Tibial nerve (tissue), 4 donors: ENCODE measurements around the gene PPP4R3A. TPM values are rescaled to one million over a fixed set of nuclear protein-coding genes. Genes with fewer than 3 reads are reported as not detected.

Experiments used
- DNase-seq, 2 donors: peaks; one replicate each; pipeline ENCODE4 v3.0.0-alpha.2; 2019; ENCODE audit warnings: low spot score in 2 of 2
- H3K27ac ChIP-seq, 4 donors: fragments of 200-600 bp; sonication (generic) in 3 of 4; one replicate each; pipeline ENCODE4 v1.5.1; 2017 to 2019; ENCODE audit warnings: mild to moderate bottlenecking in 1 of 4
- H3K27me3 ChIP-seq, 2 donors: fragments of 200-600 bp; sonication (generic) in 1 of 2; one replicate each; pipeline versions ENCODE4 v1.5.1 to v1.6.0; 2017 to 2019
- H3K36me3 ChIP-seq, 3 donors: fragments of 200-600 bp; sonication (generic); one replicate each; pipeline ENCODE4 v1.5.1; 2018 to 2019
- H3K4me1 ChIP-seq, 4 donors: fragments of 200-600 bp; sonication (generic) in 3 of 4; one replicate each; pipeline ENCODE4 v1.5.1; 2017 to 2019
- H3K4me3 ChIP-seq, 4 donors: fragments of 200-600 bp; sonication (generic) in 3 of 4; one replicate each; pipeline ENCODE4 v1.5.1; 2017 to 2019; ENCODE audit warnings: mild to moderate bottlenecking in 1 of 4, moderate library complexity in 1 of 4
- H3K9me3 ChIP-seq, 4 donors: fragments of 200-600 bp; sonication (generic) in 3 of 4; one replicate each; pipeline ENCODE4 v1.5.1; 2017 to 2019
- EP300 ChIP-seq, 2 donors: sonication (generic); formaldehyde crosslinking; IDR thresholded peaks; one replicate each; pipeline ENCODE4 v1.6.1; 2017; ENCODE audit warnings: antibody characterized with exemption in 2 of 2, mild to moderate bottlenecking in 1 of 2
- POLR2A ChIP-seq, 2 donors: fragments of 450-650 bp; IDR thresholded peaks; one replicate each; pipeline ENCODE4 v1.6.1; 2017; ENCODE audit warnings: antibody characterized with exemption in 2 of 2, mild to moderate bottlenecking in 2 of 2, moderate library complexity in 2 of 2
- WGBS, 2 donors: methylation state at CpG; one replicate each; pipeline ENCODE4 v1.1.5; 2018; 5-methylcytosine and 5-hydroxymethylcytosine counted together
- total RNA-seq, 4 donors: library from RNA; depleted of rRNA; stranded (reverse); fragments of >200 nt; gene quantifications; one replicate each; pipeline ENCODE4 v1.1.0, GENCODE V29; 2016
- TF ChIP-seq, protein P1 (sequence below), 5 experiments: fragments of 200-600 bp in 3 of 5; fragments of 450-650 bp in 2 of 5; sonication (generic) in 3 of 5; IDR thresholded peaks; one replicate each; pipeline ENCODE4 v1.5.1; 2016 to 2019; ENCODE audit warnings: antibody characterized with exemption in 5 of 5, mild to moderate bottlenecking in 3 of 5, moderate library complexity in 2 of 5

The PPP4R3A gene
- total RNA-seq, 4 donors from 2014 or later, result 63.3 to 104 (median 80.2) TPM

DNA sequence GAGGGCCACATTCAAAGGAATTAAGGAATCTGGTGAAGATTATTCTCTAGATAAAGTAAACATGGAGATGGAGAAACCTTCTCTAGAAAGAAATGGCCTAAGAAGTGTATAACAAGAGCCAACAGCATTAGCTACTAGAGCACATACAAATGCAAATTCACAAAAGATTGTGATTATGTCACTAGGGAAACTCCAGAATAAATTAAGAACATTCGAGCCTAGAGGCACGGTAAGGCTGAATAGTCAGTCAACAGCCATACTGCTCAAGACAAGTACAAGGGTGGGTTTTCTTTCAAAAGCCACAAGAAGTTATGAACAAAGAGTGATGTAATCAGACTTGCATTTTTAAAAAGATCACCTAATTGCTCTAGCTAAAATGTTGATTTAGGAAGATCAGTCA lies 25.4 kb downstream of the PPP4R3A start:
- no peaks in the 10 kb centered on the region for H3K27me3 ChIP-seq
- TF ChIP-seq POLR2A (IDR thresholded peaks at IDR 0.05), result no peak
- no peak for TF ChIP-seq EP300 (IDR thresholded peaks at IDR 0.05)
- TF ChIP-seq, protein P1, sequence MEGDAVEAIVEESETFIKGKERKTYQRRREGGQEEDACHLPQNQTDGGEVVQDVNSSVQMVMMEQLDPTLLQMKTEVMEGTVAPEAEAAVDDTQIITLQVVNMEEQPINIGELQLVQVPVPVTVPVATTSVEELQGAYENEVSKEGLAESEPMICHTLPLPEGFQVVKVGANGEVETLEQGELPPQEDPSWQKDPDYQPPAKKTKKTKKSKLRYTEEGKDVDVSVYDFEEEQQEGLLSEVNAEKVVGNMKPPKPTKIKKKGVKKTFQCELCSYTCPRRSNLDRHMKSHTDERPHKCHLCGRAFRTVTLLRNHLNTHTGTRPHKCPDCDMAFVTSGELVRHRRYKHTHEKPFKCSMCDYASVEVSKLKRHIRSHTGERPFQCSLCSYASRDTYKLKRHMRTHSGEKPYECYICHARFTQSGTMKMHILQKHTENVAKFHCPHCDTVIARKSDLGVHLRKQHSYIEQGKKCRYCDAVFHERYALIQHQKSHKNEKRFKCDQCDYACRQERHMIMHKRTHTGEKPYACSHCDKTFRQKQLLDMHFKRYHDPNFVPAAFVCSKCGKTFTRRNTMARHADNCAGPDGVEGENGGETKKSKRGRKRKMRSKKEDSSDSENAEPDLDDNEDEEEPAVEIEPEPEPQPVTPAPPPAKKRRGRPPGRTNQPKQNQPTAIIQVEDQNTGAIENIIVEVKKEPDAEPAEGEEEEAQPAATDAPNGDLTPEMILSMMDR (IDR thresholded peaks at IDR 0.05), result no peak
- H3K36me3 ChIP-seq, result peaks cover 0 to 67% (median 13%) of the 10 kb centered on the region in 3 donors
- peaks cover 0 to 52% (median 7%) of the 10 kb centered on the region in 4 donors for H3K4me1 ChIP-seq
- no peak for DNase-seq
- no peaks in the 10 kb centered on the region for H3K9me3 ChIP-seq
- 47 to 55% methylated on average over 2 of the region's 2 CpGs for WGBS, 2 donors
- no peak overlapping the region for H3K4me3 ChIP-seq
- H3K27ac ChIP-seq, result no peak overlapping the region

DNA sequence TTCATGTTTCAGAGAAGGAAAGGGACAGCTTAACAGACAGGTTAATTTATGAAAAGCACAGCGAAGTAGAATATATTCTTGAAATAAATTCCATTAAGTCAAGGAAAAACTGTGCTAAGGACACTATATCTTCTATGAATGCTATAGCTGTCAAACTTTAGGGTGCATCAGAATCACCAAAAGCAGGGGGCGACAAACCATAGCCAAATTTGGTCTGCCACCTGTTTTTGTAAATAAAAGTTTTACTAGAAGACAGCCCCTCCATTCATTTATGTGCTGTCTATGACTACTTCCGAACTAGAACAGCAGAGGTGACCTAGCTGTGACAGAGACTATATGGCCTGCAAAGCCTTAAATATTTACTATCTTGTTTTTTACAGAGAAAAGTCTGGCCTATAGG lies 25.9 kb downstream of the PPP4R3A start:
- Histone ChIP-seq H3K4me3 (no peak overlapping the region), H3K27ac (no peak overlapping the region), H3K27me3 (no peaks in the 10 kb centered on the region), H3K4me1 (peaks cover 0 to 55% (median 7%) of the 10 kb centered on the region in 4 donors), H3K9me3 (no peaks in the 10 kb centered on the region), H3K36me3 (peaks cover 0 to 69% (median 13%) of the 10 kb centered on the region in 3 donors)
- WGBS, 2 donors, result 86 to 88% methylated on average over 3 of the region's 3 CpGs
- TF ChIP-seq, protein P1 (IDR thresholded peaks at IDR 0.05), result no peak
- TF ChIP-seq EP300 (IDR thresholded peaks at IDR 0.05), result no peak
- no peak for TF ChIP-seq POLR2A (IDR thresholded peaks at IDR 0.05)
- no peak for DNase-seq

DNA sequence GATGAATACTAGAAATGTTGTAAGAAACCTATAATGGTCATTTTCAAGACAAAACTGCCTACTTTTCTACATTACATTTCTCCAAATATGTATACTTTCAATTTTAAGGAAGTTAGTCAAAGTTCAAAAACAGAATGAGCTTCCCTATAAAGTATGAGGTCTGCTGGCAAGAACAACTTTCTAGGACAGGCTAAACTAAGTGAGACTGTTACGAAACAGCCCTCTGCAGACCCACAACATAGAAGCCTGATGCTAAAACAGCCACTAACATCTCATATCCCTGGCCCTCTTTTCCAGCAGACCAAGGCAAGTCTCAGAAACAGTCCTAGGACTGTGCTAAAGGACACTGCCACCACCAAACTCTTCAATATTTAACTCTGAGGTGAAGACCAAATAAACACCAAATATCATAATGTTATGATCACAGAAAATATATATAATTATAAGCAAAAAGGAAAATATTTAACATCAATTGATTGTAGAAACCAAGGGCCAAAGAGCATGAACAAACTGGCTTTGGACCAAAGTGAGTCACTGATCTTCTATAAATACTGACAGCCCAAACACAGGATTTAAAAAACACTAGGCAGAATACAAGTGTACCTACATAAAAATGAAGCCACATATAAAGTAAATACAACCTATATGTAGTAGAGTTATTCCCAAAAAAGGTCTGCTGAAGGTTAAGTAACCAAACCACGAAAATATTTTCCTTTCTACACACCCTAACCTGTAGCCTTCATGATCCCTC lies 27.7 kb downstream of the PPP4R3A start:
- TF ChIP-seq, protein P1 (IDR thresholded peaks at IDR 0.05), result no peak
- TF ChIP-seq EP300 (IDR thresholded peaks at IDR 0.05) (no peak), POLR2A (IDR thresholded peaks at IDR 0.05) (no peak)
- no peak for DNase-seq
- Histone ChIP-seq H3K36me3 (peaks cover 0 to 77% (median 13%) of the 10 kb centered on the region in 3 donors), H3K27ac (no peak overlapping the region), H3K4me3 (no peak overlapping the region), H3K27me3 (no peaks in the 10 kb centered on the region), H3K9me3 (no peaks in the 10 kb centered on the region), H3K4me1 (peaks cover 0 to 69% (median 12%) of the 10 kb centered on the region in 4 donors)
- WGBS, 2 donors, result 68 to 71% methylated on average over 2 of the region's 2 CpGs

DNA sequence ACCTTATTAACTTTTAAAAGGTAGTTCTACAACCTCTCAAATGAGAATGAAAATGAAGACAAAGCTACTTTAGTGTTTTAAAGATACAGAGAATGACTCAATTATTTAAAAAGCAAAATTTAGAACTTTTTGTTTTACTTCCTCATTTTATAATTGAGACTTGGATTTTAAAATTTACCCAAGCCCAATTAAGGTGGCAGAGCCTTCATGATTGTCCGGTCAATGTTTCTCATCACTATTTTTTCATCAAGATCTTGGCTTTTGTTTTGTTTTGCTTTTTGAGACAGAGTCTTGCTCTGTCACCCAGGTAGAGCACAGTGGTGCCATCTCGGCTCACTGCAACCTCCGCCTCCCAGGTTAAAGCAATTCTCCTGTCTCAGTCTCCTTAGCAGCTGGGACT lies 32.7 kb downstream of the PPP4R3A start:
- 91 to 95% methylated on average over 3 of the region's 3 CpGs for WGBS, 2 donors
- Histone ChIP-seq H3K27ac (no peak overlapping the region), H3K27me3 (no peaks in the 10 kb centered on the region), H3K36me3 (peaks cover 0 to 97% (median 43%) of the 10 kb centered on the region in 3 donors), H3K4me3 (no peak overlapping the region), H3K9me3 (no peaks in the 10 kb centered on the region), H3K4me1 (peaks cover 0 to 38% (median 5%) of the 10 kb centered on the region in 4 donors)
- DNase-seq, result no peak
- TF ChIP-seq, protein P1 (IDR thresholded peaks at IDR 0.05), result no peak
- TF ChIP-seq EP300 (IDR thresholded peaks at IDR 0.05) (no peak), POLR2A (IDR thresholded peaks at IDR 0.05) (no peak)

DNA sequence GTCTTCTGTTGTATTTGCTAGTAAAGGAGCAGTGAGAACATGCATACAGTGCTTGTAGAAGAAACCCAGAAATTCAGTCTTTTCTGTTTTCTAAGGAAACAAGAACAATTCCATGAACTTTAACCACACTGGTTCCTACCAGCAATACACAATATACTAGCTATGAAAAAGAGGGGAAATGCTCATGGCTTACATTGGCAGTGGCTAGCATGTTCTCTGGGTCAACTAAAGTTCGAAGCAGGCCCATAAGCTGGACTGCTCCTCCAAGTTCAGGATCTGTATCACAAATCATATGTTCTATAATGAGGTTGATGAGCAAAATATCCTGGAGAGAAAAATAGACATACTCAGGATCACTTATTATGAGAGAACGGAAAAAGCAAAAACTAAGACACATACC lies 37.1 kb downstream of the PPP4R3A start:
- H3K4me1 ChIP-seq, result peaks cover 0 to 5% (median 1%) of the 10 kb centered on the region in 4 donors
- H3K36me3 ChIP-seq, result peaks cover 0 to 94% (median 34%) of the 10 kb centered on the region in 3 donors
- WGBS, 2 donors, result 84 to 86% methylated on average over 2 of the region's 2 CpGs
- H3K27ac ChIP-seq, result no peak overlapping the region
- DNase-seq, result no peak
- no peaks in the 10 kb centered on the region for H3K9me3 ChIP-seq
- TF ChIP-seq EP300 (IDR thresholded peaks at IDR 0.05) (no peak), POLR2A (IDR thresholded peaks at IDR 0.05) (no peak)
- TF ChIP-seq, protein P1 (IDR thresholded peaks at IDR 0.05), result no peak
- no peaks in the 10 kb centered on the region for H3K27me3 ChIP-seq
- no peak overlapping the region for H3K4me3 ChIP-seq
